ENCODE data around the gene ARHGAP10.

ARHGAP10 gene

DNA sequence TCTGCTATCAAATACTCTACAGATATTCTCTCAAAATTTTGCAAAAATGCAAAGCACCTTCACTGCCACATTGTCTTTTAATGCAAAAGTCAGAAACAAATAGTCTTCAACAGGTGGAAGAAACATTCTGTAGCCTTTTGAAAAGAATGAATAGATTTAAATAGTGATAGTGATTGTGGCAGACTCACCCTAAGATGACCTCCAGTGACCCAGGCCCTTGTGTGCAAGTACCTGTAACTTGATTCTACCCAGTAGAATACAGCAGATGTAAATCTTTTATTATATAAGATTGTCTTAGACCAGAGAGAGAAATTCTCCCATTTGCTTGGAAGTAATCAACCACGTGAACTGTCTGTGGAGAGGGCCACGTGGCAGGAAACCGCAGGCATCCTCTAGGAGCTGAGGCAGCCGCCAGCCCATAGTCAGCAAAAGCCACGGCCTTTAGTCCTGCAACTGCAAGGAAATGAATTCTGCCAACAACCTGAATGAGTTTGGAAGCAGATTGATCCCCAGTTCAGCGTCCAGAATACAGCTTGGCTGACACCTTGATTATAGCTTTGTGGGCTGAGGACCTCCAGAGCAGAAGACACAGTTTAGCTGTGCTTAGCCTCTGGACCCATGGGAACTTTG is 272.5 kb downstream of the ARHGAP10 start:
- no peak for DNase-seq

DNA sequence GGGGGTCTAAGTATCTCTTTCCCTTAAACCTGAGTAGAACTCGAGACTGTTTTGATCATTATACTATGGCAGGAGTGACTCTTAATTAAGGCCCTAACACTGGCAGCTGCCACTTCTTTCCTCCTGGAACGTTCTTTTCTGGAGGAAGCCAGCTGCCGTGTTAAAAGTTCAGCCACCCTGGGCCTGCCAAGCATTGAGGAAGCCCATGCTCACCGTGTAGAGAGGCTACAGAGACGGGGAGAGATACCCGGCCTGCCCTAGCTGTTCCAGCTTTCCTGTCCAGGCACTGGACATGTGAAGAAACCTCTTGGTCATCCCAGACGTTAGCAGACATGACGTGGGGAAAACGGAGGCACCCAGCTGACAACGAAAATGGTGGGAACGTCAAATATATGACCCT is 274.1 kb downstream of the ARHGAP10 start:
- DNase-seq, result no peak

- DNase-seq, result no peak
Observed at GRCh38 chr4:148007314-148007760, 275.4 kb downstream of the ARHGAP10 start.

- DNase-seq, result no peak
Observed at GRCh38 chr4:148007792-148008191, 275.9 kb downstream of the ARHGAP10 start.

DNA sequence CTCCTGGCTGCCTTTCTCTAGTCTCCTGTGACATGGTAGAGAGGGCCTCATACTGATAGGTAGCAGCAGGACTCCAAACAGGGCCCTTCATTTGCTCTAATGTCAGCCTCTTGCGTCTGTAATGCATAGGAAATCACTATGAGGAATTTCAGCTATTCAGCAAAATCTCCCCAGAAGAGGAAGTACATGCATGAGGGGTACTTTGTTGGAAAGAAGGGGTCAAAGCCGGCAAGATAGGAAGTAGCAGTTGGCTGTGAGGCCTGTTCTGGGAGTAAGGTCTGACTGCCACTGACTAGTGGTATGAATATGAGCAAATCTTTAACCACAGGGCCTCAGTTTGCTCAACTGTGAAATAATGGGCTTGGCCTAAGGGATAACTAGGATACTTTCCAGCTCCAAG is 283.2 kb downstream of the ARHGAP10 start:
- DNase-seq, result no peak

DNA sequence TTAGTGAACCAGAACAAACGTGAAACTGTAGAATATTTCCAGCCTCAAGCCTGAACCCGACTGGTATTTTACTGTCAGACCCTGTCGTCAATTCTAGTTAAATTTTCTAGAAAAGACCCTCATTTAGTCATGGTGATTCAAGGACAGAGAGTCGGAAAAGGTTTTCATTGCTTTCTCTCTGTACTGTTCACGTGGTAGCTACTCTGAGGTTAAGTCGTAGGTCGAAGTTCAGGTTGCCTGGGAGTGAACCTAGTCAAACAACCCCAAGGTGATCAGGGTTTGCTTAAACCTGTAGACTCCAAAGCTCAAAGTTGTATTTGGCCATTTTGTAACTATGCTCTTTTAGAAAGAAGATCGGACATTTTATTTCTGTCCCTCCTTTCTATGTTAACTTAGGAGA is 283.6 kb downstream of the ARHGAP10 start:
- no peak for DNase-seq

- no peak for DNase-seq
Observed at GRCh38 chr4:148016063-148016637, 284.3 kb downstream of the ARHGAP10 start.

DNA sequence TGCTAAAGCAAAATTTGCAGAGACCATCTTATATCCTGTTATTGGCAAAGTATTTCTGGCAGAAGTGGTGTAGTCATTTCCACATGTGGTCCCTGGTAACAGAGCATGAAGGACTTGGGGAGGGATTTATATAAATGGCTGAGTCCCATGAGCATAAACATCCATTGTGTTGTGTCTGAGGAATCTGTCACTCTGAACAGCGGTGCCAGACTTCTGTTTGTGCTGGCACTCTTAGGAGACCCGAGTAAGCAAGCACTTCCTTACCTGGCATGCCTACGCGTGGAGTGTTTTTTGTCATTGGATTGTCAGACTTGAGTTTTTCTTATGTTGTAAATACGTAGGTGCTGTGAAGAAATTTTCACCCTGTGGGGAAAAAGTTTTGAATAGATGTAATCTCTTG is 285.9 kb downstream of the ARHGAP10 start:
- no peak for DNase-seq

- no peak for DNase-seq
Observed at GRCh38 chr4:148021686-148022085, 289.8 kb downstream of the ARHGAP10 start.

DNA sequence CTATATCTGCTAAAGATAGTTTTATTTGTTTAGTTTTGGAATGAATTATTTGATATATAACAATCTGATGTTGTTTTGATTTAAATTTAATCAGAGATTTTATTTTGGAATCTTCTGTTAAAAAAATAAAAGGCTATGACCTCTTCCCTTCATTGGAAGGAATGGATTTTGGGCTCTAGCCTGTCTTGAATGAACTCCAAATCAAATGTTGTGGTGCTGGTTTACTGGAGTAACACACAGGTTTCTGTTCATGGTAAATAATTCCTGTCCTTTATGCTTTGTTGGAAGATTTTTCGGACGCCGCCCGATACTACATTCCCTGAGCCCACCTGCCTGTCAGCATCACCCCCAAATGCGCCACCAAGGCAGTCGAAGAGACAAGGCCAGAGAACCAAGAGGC is 291.1 kb downstream of the ARHGAP10 start:
- no peak for DNase-seq

- DNase-seq, result no peak
Observed at GRCh38 chr4:148023512-148024181, 291.8 kb downstream of the ARHGAP10 start.

DNA sequence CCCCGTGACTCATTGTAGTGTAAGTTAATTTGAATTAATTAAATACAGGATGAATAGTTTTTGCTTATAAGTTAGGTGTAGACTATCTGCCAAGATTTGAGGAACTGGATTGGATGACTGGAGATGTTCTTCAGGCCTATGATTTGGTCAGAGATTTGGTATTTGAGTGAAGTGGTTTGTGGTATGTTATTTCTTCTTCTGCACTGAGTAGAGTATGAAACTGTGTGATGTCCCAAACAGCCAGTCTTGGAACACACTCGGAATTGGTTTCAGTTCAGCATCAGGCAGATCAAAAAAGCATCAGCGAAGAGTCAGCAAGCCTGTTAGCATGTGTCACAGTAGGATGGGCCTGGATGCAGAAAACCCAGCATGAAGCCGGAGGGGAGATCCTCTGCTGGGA is 294.1 kb downstream of the ARHGAP10 start:
- DNase-seq, result no peak

- DNase-seq, result no peak
Observed at GRCh38 chr4:148027201-148027600, 295.3 kb downstream of the ARHGAP10 start.

DNA sequence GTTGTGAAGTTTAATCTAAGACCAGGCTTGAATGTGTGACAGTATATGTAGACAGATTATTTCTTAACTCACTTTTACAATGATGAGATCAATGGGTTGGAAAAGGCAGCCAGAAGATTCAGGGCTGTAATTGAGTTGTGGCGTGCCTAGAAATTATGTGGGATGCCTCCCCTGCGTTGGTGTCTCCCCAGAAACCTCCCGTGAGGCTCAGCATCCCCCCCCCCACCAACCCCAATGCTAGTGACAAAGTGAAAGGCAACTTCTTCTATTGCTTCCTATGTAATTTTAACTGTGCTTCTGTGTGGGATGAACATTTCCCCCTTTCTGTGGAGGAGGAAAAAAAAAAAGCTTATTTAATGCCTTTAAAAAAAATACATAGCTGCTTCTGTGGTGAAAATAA is 297.9 kb downstream of the ARHGAP10 start:
- no peak for DNase-seq

DNA sequence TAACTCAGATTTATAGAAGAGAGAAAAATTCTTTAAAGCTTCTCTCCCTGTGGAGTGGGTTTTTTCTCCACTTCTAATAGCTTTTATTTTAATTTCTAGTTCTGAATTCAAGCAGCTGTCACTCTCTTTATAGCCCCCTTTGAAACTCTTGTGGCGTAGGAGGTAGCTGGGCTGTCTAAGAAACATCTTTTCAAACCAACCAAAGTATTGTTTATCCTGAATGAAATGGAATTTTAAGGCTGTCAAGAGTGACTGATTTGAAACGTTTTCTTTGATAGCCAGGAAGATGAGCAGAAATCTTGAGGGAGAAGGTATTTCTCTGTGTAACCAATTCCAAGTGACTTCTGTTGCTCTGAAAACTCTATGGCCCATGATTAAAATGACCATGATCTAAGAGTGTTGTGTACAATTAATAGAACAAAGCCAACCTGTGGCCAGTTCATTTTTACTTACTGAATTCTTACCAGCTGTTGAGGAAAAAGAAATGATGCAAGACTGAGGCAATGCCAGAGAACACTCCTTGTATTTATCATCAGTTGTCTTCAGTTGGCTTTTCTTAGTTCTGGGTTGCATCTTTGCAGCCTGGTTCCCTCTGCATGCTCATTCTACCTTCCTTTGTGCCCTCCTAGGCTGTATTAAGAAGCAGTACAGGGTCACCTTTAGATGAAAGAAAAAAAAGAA is 298.4 kb downstream of the ARHGAP10 start:
- DNase-seq, result no peak

- no peak for DNase-seq
Observed at GRCh38 chr4:148034813-148035212, 302.9 kb downstream of the ARHGAP10 start.

- no peak for DNase-seq
Observed at GRCh38 chr4:148041606-148042329, 309.9 kb downstream of the ARHGAP10 start.

GRCh38 chr4:148044089-148044911 is 312.4 kb downstream of the ARHGAP10 start:
- DNase-seq, result no peak

DNA sequence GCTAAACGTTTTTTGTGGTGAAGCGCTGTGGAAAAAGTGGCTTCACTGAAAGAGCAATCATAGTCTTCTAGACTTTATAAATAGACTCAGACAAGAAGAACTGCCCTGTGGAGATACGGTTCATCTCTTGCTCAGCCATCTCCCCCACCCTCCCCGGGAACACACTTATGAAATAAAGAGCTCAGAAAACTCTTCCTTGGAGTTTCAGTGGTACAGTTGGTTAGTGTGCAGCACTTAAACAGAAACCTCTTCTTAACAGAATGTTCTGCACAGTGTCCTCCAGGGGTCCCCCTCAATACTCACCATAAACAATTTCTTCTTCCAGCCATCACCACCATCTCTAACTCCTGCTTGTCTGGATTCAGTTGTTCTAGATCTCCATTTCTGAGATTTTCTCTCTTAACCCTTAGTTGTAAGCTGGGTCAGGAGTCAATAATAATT is 313.0 kb downstream of the ARHGAP10 start:
- no peak for DNase-seq

DNA sequence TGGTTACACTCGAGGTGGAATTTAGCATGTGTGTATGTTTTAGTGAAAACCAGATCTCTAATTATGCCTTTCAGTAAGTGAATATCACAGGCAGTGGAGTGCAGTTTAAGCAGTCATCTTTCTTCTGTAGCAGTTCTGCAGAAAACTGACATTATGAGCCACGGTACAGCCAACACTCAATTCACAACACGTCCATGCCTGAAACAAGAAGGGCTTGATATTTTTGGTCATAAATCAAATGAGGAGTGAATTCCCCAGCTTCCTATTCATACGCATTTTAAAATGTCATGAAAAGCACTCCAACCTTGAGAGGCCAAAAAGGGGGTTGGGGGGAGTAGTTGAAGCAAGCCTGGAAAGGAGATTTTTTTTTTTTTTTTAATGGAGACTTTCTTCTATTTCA is 316.7 kb downstream of the ARHGAP10 start:
- DNase-seq, result no peak

GRCh38 chr4:148051403-148051802 is 319.5 kb downstream of the ARHGAP10 start:
- DNase-seq, result no peak

GRCh38 chr4:148052448-148052847 is 320.6 kb downstream of the ARHGAP10 start:
- no peak for DNase-seq

Measured in DMS153 (cell line).